SK-N-SH treated with all-trans-retinoic acid at 6 μM for 48 hours (cell line): Measurements from ENCODE around the gene RHOT2.

Experiments used
- ATAC-seq: fragments of 200-7000 bp; cut with Tn5 transposase; 3 replicates; pipeline ENCODE4 v1.9.1; 2020; ENCODE audit warnings: mild to moderate bottlenecking, moderate library complexity
- ARNTL ChIP-seq: fragments of 450-650 bp; formaldehyde crosslinking; IDR thresholded peaks from 2 replicates; pipeline ENCODE4 v1.5.0; 2020; ENCODE audit warnings: low read depth, mild to moderate bottlenecking, moderate library complexity, borderline replicate concordance
- BACH2 ChIP-seq: fragments of 250-450 bp; sonication (Bioruptor Pico); IDR thresholded peaks from 2 replicates; pipeline ENCODE4 v1.9.0; 2021; ENCODE audit warnings: mild to moderate bottlenecking, borderline replicate concordance
- ESRRG ChIP-seq: fragments of 250-450 bp; sonication (Bioruptor Pico); IDR thresholded peaks from 2 replicates; pipeline ENCODE4 v1.6.1; 2021; ENCODE audit warnings: mild to moderate bottlenecking
- GLIS3 ChIP-seq: fragments of 250-450 bp; sonication (Bioruptor Pico); IDR thresholded peaks from 2 replicates; pipeline ENCODE4 v1.5.0; 2020; ENCODE audit warnings: mild to moderate bottlenecking, moderate library complexity
- OSR1 ChIP-seq: fragments of 250-450 bp; sonication (Bioruptor Pico); IDR thresholded peaks from 2 replicates; pipeline ENCODE4 v1.8.0; 2022; ENCODE audit warnings: moderate library complexity, mild to moderate bottlenecking, inconsistent platforms
- PPARA ChIP-seq: fragments of 250-450 bp; sonication (Bioruptor Pico); IDR thresholded peaks from 2 replicates; pipeline ENCODE4 v1.5.0; 2020; ENCODE audit warnings: mild to moderate bottlenecking, borderline replicate concordance
- SNAI2 ChIP-seq: fragments of 250-450 bp; sonication (Bioruptor Pico); IDR thresholded peaks from 2 replicates; pipeline ENCODE4 v1.5.0; 2020; ENCODE audit warnings: mild to moderate bottlenecking, moderate library complexity
- TOX ChIP-seq: fragments of 250-450 bp; sonication (Bioruptor Pico); IDR thresholded peaks from 2 replicates; pipeline ENCODE4 v1.8.0; 2021; ENCODE audit warnings: mild to moderate bottlenecking, moderate library complexity, borderline replicate concordance
- ZC3H10 ChIP-seq: fragments of 250-450 bp; sonication (Bioruptor Pico); IDR thresholded peaks from 2 replicates; pipeline ENCODE4 v1.5.1; 2021; ENCODE audit warnings: mild to moderate bottlenecking, moderate library complexity
- ZFP3 ChIP-seq: fragments of 250-450 bp; sonication (Bioruptor Pico); IDR thresholded peaks from 2 replicates; pipeline ENCODE4 v1.5.0; 2020; ENCODE audit warnings: mild to moderate bottlenecking, moderate library complexity
- ZFP30 ChIP-seq: fragments of 450-650 bp; formaldehyde crosslinking; IDR thresholded peaks from 2 replicates; pipeline ENCODE4 v1.5.0; 2022; ENCODE audit warnings: mild to moderate bottlenecking, moderate library complexity
- ZNF565 ChIP-seq: fragments of 450-650 bp; formaldehyde crosslinking; conservative IDR thresholded peaks from 2 replicates; pipeline ENCODE4 v1.5.0; 2020; ENCODE audit warnings: low read depth, mild to moderate bottlenecking, moderate library complexity
- ZNF70 ChIP-seq: fragments of 450-650 bp; formaldehyde crosslinking; IDR thresholded peaks from 2 replicates; pipeline ENCODE4 v1.5.0; 2020; ENCODE audit warnings: mild to moderate bottlenecking, moderate library complexity
- TF ChIP-seq, protein P1 (sequence below): fragments of 250-450 bp; sonication (Bioruptor Pico); IDR thresholded peaks from 2 replicates; pipeline ENCODE4 v1.5.0; 2020; ENCODE audit warnings: mild to moderate bottlenecking, moderate library complexity
- TF ChIP-seq, protein P2 (sequence below): fragments of 250-450 bp; sonication (Bioruptor Pico); IDR thresholded peaks from 2 replicates; pipeline ENCODE4 v1.8.0; 2020; ENCODE audit warnings: mild to moderate bottlenecking, moderate library complexity, borderline replicate concordance
- TF ChIP-seq, protein P3 (sequence below): fragments of 250-450 bp; sonication (Bioruptor Pico); IDR thresholded peaks from 2 replicates; pipeline ENCODE4 v1.5.1; 2021; ENCODE audit warnings: mild to moderate bottlenecking, moderate library complexity

The RHOT2 gene

DNA sequence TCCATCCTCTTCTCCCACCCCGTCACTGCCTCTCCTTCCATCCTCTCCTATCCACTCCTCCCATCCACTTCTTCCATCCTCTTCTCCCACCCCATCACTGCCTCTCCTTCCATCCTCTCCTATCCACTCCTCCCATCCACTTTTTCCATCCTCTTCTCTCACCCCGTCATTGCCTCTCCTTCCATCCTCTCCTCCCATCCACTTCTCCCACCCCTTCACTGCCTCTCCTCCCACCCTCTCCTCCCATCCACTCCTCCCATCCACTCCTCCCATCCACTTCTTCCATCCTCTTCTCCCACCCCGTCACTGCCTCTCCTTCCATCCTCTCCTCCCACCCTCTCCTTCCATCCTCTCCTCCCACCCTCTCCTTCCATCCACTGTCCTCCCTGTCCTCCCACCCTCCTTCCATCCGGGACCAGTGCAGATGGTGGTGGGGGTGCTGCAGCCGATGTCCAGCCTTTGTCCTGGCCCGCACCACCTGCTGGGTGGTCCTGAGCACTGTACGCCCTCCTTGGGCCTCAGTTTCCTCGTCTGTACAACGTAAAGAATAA, 36.0 kb upstream of the RHOT2 start:
- no peak for ATAC-seq
- TF ChIP-seq ZNF70 (CRISPR knock-in tag) = no peak
- TF ChIP-seq, all 23 proteins: peak for 0

DNA sequence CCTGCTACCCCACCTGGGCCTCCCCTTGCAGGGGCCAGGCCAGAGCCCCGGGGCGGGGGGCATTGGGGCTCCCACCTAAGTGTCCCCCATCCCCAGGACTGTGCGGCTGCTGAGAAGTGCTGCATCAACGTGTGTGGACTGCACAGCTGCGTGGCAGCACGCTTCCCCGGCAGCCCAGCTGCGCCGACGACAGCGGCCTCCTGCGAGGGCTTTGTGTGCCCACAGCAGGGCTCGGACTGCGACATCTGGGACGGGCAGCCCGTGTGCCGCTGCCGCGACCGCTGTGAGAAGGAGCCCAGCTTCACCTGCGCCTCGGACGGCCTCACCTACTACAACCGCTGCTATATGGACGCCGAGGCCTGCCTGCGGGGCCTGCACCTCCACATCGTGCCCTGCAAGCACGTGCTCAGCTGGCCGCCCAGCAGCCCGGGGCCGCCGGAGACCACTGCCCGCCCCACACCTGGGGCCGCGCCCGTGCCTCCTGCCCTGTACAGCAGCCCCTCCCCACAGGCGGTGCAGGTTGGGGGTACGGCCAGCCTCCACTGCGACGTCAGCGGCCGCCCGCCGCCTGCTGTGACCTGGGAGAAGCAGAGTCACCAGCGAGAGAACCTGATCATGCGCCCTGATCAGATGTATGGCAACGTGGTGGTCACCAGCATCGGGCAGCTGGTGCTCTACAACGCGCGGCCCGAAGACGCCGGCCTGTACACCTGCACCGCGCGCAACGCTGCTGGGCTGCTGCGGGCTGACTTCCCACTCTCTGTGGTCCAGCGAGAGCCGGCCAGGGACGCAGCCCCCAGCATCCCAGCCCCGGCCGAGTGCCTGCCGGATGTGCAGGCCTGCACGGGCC, 35.2 kb upstream of the RHOT2 start:
- ATAC-seq = no peak
- TF ChIP-seq, protein P1, sequence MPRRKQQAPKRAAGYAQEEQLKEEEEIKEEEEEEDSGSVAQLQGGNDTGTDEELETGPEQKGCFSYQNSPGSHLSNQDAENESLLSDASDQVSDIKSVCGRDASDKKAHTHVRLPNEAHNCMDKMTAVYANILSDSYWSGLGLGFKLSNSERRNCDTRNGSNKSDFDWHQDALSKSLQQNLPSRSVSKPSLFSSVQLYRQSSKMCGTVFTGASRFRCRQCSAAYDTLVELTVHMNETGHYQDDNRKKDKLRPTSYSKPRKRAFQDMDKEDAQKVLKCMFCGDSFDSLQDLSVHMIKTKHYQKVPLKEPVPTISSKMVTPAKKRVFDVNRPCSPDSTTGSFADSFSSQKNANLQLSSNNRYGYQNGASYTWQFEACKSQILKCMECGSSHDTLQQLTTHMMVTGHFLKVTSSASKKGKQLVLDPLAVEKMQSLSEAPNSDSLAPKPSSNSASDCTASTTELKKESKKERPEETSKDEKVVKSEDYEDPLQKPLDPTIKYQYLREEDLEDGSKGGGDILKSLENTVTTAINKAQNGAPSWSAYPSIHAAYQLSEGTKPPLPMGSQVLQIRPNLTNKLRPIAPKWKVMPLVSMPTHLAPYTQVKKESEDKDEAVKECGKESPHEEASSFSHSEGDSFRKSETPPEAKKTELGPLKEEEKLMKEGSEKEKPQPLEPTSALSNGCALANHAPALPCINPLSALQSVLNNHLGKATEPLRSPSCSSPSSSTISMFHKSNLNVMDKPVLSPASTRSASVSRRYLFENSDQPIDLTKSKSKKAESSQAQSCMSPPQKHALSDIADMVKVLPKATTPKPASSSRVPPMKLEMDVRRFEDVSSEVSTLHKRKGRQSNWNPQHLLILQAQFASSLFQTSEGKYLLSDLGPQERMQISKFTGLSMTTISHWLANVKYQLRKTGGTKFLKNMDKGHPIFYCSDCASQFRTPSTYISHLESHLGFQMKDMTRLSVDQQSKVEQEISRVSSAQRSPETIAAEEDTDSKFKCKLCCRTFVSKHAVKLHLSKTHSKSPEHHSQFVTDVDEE = no peak
- TF ChIP-seq GLIS3 (CRISPR knock-in tag) = no peak
- TF ChIP-seq, protein P2, sequence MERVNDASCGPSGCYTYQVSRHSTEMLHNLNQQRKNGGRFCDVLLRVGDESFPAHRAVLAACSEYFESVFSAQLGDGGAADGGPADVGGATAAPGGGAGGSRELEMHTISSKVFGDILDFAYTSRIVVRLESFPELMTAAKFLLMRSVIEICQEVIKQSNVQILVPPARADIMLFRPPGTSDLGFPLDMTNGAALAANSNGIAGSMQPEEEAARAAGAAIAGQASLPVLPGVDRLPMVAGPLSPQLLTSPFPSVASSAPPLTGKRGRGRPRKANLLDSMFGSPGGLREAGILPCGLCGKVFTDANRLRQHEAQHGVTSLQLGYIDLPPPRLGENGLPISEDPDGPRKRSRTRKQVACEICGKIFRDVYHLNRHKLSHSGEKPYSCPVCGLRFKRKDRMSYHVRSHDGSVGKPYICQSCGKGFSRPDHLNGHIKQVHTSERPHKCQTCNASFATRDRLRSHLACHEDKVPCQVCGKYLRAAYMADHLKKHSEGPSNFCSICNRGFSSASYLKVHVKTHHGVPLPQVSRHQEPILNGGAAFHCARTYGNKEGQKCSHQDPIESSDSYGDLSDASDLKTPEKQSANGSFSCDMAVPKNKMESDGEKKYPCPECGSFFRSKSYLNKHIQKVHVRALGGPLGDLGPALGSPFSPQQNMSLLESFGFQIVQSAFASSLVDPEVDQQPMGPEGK (CRISPR knock-in tag) = no peak
- no peak for TF ChIP-seq ZFP30 (CRISPR knock-in tag)
- TF ChIP-seq, protein P3, sequence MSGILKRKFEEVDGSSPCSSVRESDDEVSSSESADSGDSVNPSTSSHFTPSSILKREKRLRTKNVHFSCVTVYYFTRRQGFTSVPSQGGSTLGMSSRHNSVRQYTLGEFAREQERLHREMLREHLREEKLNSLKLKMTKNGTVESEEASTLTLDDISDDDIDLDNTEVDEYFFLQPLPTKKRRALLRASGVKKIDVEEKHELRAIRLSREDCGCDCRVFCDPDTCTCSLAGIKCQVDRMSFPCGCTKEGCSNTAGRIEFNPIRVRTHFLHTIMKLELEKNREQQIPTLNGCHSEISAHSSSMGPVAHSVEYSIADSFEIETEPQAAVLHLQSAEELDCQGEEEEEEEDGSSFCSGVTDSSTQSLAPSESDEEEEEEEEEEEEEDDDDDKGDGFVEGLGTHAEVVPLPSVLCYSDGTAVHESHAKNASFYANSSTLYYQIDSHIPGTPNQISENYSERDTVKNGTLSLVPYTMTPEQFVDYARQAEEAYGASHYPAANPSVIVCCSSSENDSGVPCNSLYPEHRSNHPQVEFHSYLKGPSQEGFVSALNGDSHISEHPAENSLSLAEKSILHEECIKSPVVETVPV (CRISPR knock-in tag) = no peak
- TF ChIP-seq ZC3H10 (CRISPR knock-in tag) = no peak
- TF ChIP-seq TOX (CRISPR knock-in tag) = no peak
- no peak for TF ChIP-seq ESRRG (CRISPR knock-in tag)

DNA sequence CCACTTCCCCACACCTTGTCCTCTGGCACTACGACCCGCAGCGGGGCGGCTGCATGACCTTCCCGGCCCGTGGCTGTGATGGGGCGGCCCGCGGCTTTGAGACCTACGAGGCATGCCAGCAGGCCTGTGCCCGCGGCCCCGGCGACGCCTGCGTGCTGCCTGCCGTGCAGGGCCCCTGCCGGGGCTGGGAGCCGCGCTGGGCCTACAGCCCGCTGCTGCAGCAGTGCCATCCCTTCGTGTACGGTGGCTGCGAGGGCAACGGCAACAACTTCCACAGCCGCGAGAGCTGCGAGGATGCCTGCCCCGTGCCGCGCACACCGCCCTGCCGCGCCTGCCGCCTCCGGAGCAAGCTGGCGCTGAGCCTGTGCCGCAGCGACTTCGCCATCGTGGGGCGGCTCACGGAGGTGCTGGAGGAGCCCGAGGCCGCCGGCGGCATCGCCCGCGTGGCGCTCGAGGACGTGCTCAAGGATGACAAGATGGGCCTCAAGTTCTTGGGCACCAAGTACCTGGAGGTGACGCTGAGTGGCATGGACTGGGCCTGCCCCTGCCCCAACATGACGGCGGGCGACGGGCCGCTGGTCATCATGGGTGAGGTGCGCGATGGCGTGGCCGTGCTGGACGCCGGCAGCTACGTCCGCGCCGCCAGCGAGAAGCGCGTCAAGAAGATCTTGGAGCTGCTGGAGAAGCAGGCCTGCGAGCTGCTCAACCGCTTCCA, 34.4 kb upstream of the RHOT2 start:
- TF ChIP-seq PPARA (CRISPR knock-in tag) (no peak), TOX (CRISPR knock-in tag) (no peak), ZC3H10 (CRISPR knock-in tag) (no peak), OSR1 (CRISPR knock-in tag) (no peak), ARNTL (CRISPR knock-in tag) (no peak), GLIS3 (CRISPR knock-in tag) (no peak)
- TF ChIP-seq, protein P2 (CRISPR knock-in tag) = no peak
- TF ChIP-seq, protein P3 (CRISPR knock-in tag) = no peak
- no peak for ATAC-seq

DNA sequence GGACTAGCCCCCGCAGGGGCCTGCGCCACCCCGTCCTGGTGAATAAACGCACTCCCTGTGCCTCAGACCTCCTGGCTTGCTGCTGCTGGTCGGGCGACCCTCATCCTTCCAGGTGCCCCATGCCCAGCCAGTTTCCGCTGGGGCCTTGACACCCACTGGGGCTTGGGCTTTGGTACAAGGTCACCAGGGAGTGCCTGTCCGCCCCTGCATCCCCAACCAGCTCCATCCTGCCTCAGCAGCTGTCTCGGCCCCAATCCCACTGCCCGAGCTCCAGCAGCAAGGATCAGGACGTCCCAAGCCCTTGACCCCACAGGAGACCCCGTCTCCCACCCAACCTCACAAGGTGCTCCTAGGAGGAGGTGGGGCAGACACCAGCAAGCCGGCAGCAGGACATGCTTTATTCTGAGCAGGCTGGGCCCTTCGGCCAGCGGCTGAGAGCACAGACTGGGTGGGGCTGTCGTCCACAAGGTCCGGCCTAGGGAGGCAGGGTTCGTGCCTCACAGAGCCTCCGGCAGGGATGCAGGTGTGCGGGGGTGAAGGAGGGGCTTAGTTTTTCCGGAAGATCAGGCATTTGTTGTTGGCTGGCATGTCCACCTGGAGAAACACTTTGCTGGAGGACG, 33.8 kb upstream of the RHOT2 start:
- no peak for ATAC-seq
- no peak for TF ChIP-seq SNAI2 (CRISPR knock-in tag)
- TF ChIP-seq ZFP30 (CRISPR knock-in tag) = no peak
- no peak for TF ChIP-seq BACH2 (CRISPR knock-in tag)
- TF ChIP-seq, protein P2 (CRISPR knock-in tag) = no peak
- no peak for TF ChIP-seq ZFP3 (CRISPR knock-in tag)
- TF ChIP-seq ZNF565 (CRISPR knock-in tag) = no peak
- TF ChIP-seq TOX (CRISPR knock-in tag) = no peak
- TF ChIP-seq, protein P1 = no peak
- no peak for TF ChIP-seq OSR1 (CRISPR knock-in tag)
